NCI-H1092 treated with DMSO at 0.1 percent for 48 hours (cell line): Measurements from ENCODE around the gene EPAS1.

Source experiments
- DNase-seq: peaks from one replicate; lab custom pipeline; 2025; lab: John Stamatoyannopoulos, UW

Gene EPAS1

DNA sequence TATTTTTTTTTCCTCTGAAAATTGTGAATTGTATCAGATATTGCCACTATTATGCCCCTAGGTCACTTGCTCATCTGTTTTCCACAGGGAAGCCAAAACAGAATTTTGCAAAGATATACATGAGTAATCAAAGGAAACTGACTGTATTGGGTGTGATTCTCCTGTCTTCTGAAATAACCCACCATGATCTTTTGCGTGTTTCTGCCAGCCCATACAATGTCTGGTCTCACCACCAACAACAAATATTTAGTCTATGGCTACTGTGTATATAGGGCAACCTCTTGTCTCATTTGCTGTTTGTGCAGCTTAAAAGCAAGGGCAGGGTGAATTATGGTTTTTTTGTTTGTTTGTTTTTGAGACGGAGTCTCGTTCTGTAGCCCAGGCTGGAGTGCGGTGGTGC lies 26.5 kb downstream of the EPAS1 start:
- no peak for DNase-seq

DNA sequence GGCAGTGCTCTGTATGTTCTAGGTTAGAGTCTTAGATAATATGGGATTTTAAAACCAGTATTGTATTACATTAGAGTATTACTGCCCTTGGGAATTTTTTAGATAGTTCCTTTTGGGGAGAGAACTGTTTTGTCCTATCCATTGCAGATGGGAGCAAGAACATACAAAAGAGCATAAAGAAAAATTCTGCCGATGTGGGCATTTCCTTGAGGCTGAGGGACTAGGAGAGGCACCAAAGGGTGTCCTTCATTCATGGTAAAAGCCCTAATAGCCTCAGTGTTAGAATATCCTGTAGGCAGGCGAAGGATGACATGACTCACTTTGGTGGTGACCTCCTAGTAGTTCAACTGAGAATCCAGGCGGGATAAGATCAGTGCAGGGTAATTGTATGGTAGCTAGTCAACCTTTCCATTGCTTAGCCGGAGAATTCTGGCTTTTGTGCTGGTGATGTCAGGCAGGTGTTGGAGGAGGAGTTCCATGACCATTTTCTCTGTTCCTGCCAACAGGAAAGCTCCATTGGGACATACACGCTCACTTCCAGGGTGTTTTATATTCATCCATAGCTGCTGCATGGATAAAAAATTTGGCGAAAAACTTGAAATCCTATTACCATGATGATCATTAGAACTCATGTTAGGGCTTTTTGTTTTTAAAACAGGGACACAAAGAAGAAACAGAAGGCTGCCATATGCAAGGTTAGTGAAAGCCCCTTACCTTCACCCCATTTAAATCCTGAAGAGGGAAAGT lies 28.1 kb downstream of the EPAS1 start:
- no peak for DNase-seq

DNA sequence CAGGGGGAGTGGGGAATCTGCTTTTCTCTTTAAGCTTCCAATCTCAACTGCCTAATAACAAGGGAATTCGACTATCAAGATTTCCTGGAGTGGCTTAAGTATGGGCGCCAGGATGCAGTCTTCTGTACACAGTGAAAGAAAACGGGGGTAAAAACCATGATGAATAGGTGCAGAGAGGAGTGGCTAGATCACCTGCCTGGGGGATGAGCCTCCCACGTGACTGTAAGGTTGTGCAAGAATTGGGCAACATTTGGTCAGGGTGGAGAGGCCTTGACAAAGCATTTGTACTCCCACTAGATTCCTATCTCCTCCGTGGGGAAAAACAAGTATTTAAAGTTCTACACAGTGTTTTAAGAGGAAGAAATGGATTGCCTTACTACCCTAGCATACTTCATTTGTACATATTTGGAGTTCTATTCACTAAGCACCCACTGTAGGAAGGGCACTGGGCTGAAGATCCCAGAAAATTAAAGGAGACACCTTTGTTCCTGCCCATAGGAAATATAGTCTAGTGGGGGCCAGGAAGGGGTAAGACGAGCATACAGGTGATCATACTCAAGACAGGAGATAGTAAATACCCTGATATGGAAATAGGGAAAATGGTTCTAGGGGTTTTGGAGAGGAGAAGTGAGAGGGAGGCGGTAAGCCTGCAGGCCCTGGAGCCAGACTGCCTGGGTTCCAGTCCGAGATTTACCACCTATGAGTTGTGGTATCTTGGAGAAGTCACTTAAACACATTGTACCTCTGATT lies 29.2 kb downstream of the EPAS1 start:
- no peak for DNase-seq

DNA sequence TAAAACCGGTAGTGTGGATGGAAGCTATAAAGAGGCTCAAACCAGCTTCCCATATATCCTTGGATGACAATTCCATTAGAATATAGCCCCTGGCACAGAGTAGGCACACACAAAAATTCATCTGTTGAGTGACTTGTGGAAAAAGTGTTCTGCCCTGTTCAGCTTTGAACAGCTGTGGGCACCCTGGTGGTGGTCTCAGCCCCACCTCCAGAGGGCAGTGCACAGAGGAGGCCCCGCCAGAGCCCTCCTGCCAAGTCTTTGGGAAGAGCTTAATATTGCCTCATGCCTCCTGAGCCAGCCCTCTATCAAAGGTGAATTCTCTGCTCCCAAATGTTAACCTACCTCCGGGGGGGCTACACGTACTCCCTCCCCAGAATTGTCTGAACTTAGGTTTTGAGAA lies 30.4 kb downstream of the EPAS1 start:
- DNase-seq: no peak

DNA sequence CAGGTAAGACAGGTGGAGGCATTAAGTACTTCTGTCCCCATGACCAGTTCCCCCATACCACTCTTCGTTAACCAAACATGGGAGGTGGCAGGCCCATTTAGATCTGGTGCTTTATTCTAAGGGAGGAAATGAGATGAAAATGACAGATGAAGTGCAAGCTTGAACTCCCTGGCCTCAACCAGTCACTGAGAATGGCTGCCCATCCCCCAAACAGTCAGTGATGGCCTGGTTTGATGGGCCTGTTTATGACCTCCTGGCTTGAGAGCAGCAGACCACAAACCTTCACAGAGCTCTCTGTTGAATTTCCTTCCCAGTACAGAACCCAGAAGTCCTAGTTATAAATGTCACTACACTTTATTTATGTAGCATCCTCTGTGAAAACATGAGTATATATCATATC lies 31.1 kb downstream of the EPAS1 start:
- DNase-seq: no peak

DNA sequence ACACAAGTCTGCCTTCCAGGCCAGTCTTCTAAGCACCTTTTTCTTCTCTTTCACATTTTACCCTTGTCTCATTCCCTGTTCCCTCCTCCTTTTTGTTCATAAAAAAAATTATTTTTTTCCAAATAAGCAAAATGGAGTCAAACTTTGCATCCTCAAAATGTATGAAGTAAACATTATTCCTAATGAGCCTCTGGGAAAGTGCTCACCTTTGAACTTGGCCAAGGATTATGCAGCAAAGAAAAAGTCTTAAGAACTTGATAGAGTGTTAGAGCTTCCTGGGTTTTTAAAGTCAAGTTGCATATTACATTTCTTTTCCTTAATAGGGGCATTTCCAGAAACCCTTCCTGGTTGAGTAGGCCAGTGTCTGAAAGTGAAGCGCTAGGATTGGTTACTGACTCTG lies 31.6 kb downstream of the EPAS1 start:
- DNase-seq: no peak

DNA sequence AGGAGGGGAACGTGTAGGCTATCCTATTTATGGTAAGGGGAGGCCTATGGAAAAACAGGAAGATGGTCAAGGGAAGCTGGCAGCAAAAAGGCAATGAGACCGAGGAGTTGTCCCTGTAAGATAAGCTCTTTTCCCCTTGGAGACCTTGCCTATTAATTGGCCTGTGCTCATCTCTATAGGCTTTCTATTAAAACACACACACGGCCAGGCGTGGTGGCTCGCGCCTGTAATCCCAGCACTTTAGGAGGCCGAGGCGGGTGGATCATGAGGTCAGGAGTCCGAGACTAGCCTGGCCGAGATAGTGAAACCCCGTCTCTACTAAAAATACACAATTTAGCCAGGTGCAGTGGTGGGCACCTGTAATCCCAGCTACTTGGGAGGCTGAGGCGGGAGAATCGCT lies 32.1 kb downstream of the EPAS1 start:
- no peak for DNase-seq

DNA sequence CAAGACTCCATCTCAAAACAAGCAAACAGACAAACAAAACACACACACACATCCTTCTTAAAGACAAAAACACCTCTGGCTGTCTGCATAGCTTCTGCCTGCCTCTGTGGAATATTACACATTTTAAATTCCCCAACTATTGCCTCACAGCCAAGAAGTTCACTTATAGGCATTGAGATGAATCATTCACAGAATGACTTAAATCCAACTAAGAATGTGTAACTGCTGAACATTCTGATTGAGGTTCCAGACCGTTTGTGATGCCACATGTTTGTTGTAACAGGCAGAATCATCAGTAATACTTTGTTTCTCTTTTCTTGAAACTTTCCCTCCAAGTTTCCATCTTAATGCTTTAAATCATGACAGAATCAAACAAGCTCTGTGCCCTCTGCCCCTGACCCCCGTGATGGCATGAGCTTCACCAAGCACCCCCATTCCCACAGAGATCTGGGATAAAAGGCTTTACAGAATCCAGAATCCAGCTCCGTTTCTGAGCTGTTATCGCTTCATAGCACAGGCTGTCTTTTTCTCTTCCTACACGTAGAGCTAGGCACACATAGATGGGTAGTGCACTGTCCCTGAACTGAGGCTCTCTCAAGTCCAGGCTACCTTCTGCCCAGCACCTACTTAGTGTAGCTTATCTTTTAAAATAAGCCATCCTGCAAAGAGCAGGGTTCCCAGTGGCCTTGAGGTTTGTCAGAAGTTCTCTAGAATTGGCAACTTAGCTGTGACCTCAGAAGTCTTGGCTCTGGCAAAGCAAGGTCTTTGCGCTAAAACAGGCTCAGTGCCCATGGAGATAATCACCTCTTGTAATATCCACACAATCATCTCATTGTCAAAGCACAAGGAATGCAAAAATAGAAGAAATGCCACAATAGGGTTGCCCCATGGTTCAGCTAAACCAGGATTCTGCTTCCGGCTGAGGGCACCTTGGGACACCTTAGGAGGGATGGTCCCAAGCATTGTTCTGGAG lies 32.9 kb downstream of the EPAS1 start:
- no peak for DNase-seq

DNA sequence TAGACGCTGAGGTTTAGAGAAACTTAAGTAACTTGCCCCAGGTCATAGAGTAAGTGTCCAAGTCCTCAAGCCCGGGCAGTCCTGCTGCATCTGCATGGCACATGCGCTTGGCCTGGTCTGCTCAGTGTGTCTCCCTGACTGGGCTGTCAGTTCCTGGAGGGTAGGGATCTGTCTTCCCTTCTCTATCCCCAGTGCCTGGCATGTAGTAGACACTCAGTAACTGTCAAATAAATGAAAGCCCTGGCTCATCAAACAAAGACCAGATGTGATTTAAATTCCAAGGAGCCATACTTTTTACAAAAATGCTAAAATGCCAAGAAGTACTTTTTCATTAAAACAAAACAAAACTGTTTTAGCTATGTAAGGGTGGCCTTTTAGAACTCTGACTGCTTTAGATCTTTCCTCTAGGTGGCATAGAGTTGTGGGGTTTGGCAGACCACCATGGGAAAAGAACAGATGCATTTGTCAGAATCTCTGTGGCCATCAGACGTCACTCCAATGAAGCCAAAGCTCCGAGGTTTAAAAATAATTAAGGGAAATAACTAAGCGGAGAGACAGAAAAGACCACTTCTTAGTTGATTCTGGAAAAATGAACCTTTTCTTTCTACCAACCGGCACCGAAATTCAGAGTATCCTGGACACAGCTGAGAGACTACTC lies 34.0 kb downstream of the EPAS1 start:
- DNase-seq: no peak

DNA sequence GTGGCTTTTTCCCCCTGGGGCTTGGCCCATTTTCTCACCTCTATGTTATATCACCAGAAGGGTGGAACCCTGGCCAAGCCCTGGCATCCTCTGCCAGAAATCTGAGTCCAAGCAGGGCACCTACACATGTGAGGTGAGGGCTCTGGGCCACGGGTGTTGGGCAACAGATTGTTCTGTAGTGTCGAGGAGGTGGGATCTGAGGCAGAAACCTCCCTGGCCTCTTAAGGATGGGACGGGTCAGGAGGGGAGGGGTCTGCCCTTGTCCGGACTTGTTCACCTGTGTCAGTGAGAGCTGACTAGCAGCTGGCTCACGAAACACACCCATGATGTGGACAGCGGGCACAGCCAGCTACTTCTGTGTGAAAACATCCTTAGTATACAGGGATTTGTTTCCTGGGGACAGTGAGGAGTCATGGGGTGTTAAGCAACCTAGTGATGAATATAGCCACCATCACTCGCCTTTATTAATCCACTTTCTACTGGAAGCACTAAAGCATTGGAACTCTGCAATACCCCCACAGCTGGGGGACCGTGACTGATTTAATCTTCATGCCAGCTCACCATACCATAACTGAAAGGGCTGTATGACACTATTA lies 35.6 kb downstream of the EPAS1 start:
- no peak for DNase-seq

DNA sequence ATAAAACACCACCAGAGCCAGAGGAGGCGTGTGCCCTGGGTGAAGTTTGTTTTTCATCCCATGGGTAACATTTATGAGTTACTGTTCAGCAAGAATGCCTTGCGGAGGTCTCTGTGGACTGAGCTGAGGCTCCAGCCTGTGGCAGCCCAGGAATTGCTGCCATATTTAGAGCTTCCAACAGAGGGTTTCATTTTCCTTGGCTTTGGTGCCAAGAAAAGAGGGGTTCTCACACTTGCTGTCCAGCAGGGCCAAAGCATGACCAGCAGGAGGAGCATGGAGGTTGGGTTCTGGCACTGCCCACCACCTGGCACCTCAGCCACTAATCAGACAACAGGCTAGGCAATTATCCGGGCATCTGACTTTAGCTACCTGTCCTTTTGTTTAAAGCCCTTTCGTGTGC lies 36.7 kb downstream of the EPAS1 start:
- DNase-seq: no peak

DNA sequence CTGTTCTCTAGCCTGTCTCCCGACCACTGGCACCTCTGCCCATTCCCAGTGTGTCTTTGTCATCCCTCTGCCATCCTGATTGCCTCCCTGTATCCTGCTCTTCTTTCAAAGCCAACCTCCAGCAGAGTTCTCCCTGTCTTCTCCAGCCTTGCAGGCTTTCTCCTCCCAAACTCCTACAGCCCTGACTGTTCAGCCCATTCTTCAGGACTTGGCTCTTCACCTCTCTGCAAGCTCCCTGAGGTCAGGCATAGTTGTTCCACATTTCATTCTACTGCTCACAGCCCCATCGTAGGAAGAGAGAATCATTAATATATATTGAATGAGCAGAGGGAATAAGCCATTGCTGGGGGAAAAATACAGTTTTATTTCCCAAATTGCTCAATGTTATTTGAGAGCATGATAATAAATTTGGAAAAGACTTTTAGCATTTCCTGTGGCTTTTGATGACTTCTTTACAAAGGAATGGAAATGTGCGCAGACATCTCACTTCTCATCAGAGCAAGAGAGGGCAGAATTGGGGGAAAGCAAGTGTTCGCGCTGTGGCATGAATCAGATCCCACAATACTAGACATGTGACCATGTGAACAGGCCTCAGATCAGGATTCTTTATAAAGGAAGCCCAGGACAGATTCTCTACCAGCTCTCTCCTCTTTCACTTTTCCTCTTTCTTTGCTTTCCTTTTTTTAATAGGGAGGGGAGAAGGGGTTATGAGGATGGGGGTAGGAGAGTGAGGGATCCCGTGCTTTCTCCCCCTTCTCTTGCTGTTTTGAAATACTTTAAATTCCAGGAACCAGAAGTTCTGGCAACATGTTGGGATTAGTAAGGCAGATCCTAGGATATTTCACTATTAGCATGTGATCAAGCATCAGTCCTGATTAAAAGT lies 37.4 kb downstream of the EPAS1 start:
- no peak for DNase-seq

DNA sequence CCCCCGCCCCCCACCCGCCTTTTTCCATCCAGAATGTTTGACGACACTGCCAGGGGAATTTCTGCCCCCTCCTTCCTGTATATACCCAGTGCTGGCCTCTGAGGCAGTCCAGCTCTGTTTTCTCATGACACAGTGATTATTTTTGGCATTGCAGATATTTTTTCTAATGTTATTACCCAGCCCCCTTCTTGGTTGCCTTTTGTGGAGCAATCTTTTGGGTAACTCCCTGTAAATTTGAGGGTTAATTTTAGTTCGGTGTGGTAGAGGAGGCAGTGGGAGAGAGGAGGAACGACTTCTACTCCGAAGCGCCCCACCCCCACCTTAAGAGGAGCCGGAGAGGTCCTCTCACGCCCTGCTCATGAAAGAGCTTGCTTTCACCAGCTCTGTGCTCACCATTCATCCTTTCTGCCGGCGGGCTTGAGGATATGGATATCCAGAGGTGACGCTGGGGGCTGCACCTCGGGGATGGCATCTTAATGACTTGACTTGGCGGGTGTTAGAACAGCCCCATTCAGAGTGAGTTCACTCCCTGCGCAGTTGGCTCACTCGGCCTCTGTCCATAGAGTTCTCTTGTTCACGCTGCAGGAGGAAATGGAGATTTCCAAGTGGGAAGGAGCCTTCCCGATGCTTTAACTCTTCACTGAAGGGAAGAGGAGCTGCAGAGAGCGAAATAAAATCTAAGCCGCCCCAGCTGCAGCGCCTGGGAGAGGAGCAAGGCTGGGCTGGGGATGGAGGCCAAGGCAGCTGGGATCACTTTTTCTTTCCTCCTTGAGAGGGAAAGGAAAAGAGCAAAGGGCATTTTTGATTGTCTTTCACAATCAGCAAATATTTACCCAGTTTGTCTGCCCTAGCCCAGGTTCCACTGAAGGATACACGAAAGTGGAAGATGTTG lies 38.4 kb downstream of the EPAS1 start:
- DNase-seq: no peak

DNA sequence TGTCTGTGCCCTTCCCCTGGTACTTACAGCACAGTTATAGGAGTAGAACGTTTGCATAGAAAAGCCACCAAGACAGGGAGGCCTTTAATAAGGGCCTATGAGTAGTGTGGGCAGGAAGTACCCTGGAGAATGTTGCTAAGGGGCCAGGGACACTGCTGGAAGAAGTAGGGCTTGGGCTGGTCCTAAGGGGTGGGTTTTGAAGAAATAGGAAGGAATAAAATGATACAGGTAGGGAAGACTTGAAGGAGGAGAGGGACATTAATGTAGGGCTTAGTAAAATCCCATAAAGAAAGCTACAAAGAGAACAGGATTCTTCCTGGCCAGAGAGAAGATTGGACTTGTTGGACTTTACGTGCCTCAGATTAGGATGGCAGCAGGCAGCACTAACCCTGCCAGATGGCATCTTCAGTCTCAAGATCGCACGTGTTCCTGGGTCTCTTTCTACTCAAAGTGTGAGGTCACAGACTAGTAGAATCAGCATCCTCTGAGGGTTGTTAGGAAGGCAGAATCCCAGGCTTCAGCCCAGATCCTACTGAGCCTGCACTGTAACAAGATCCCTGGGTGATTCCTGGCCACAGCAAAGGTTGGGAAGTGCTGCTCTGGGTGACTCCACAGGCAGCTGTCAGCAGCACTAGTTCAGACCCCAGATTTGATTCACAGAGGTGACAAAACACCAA lies 39.2 kb downstream of the EPAS1 start:
- DNase-seq: no peak

DNA sequence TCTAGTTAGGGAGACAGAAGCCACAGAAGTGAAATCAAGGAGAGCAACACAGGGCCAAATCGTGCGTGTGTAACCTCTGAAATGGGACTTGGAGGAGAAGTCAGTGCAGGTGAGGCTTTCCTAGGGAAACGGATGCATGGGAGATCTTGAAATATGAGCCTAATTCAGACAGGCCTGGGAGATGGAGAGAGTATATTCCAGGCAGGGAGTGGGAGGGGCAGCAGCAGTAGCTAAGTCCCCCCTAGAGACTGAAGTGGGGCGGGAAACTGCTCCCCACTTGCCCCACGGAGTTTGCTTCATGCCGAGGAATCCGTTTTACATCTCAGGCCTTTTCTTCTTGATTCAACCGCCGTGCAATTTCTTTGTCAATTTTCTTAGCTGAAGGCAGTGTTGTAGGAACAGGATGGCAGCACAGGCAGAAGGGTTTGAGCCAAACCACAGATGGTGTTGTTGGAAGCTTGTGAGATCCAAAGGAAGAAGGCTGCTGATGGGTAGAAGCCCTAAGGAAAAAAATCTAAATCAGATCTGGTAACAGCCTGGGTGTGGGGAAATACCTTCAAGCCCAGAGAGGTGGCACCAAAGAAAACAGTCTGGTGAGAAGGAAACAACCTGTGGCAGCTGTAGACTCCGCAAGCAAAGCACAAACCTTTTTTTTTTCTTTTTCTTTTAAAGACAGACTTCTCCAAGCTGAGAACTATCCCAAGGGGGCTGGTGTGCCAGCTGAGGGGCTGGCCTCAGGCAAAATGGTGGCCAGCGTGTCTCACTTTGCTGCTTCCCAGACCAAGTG lies 40.2 kb downstream of the EPAS1 start:
- DNase-seq: no peak

DNA sequence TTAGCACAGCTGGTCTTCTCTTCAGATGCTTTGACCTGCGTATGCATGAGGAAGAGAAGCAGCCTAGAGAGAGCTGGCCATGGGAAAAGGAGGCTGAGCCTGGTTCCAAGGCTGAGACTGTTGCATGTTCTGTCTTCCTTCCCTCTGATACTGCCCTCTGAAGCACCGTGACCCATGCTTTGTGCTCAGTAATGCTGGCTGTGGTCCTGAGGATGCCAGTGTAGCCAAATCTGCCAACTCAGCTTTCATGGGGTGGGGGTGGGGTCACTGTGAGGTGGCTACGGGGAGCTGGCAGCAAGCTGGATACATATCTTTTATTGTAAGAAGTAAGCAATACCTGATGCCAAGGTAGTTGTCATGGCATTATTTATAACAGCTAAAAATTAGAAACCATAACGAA lies 41.5 kb downstream of the EPAS1 start:
- no peak for DNase-seq

DNA sequence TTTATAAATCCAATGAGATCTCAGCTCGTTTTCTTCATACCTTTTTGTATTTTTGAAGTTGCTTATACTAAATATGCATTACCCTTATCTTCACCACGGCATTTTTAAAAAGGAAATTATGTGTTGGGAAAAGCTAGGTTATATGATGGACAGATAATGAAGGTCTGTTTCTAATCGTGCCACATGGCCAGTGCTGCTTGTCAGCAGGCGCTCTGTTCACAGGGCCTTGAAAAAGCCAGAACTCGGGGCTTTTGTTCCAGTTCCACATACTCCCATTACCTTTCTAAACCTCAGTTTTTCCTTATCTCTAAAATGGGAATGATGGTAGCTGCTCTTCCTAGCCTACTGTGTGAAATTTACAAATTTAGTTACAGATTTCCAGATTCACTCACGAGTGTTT lies 42.0 kb downstream of the EPAS1 start:
- no peak for DNase-seq
